ENCODE data around the gene EIF2S2. TPM values are rescaled to one million over a fixed set of nuclear protein-coding genes. Genes with fewer than 3 reads are reported as not detected.

Gene EIF2S2
- total RNA-seq, 1 experiment from 2014 or later: 179 TPM

DNA sequence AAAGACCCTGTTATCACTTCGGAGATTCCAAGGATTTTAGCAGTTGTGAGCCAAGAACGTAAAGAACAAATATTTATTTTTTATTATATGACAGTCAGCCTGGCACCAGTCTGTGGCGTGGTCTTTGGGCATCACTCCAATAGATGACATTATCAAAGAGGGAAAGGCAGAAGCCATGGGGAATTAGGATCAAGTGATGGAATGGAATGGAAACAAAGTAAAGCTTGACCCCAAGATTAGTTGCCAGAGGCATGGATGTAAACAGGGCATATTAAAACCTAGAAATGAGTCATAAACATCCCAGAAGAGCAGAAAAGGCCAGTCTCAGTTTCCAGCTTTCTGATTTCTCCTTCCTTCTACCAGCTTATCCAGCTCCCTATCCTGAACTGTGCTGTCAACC is 11.5 kb downstream of the EIF2S2 start:
- H3K4me3 Mint-ChIP-seq (ENCODE audit: low read depth, unreplicated experiment): no peak overlapping the region
- no TSS peak for BruUV-seq (replicated peaks)
- no peak for DNase-seq
- H3K36me3 Mint-ChIP-seq (ENCODE audit: insufficient read depth, unreplicated experiment): peaks cover 100% of the 10 kb centered on the region
- CTCF ChIA-PET: interaction anchor here (1.2 kb wide), 1 partner anchor 12 kb away, joined by 4 read pairs; the partner anchor contains the start of gene EIF2S2
- TF ChIP-seq, protein P1, sequence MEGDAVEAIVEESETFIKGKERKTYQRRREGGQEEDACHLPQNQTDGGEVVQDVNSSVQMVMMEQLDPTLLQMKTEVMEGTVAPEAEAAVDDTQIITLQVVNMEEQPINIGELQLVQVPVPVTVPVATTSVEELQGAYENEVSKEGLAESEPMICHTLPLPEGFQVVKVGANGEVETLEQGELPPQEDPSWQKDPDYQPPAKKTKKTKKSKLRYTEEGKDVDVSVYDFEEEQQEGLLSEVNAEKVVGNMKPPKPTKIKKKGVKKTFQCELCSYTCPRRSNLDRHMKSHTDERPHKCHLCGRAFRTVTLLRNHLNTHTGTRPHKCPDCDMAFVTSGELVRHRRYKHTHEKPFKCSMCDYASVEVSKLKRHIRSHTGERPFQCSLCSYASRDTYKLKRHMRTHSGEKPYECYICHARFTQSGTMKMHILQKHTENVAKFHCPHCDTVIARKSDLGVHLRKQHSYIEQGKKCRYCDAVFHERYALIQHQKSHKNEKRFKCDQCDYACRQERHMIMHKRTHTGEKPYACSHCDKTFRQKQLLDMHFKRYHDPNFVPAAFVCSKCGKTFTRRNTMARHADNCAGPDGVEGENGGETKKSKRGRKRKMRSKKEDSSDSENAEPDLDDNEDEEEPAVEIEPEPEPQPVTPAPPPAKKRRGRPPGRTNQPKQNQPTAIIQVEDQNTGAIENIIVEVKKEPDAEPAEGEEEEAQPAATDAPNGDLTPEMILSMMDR (IDR thresholded peaks at IDR 0.05; ENCODE audit: unreplicated experiment): no peak
- H3K9me3 Mint-ChIP-seq (ENCODE audit: low read depth, unreplicated experiment): no peaks in the 10 kb centered on the region
- no peaks in the 10 kb centered on the region for H3K27me3 Mint-ChIP-seq (ENCODE audit: unreplicated experiment)
- no peak overlapping the region for H3K27ac Mint-ChIP-seq (ENCODE audit: unreplicated experiment)
- intact Hi-C loops (cut with micrococcal nuclease; ENCODE audit: unreplicated experiment): no loop called here
- H3K4me1 Mint-ChIP-seq (ENCODE audit: low read depth, unreplicated experiment): peaks cover 21% of the 10 kb centered on the region

DNA sequence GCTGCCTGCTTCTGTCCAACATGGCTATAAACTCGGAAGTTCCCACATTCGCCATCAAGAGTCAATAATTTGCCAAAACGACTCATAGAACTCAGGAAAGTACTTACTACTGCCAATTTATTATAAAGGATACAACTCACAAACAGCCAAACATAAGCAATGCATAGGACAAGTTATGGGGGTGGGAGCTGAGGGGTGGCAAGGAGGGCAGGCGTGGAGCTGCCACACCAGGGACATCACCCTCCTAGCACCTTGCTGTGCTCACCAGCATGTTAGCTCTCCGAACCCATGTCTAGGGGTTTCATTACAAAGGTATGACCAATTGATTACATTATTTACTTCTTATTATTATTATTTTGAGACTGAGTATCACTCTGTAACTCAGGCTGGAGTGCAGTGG is 12.4 kb downstream of the EIF2S2 start:
- CTCF ChIA-PET: interaction anchor here (0.5 to 1.2 kb wide), 2 partner anchors 13 to 99 kb away, joined by 3 to 4 read pairs; partner anchors contain the start of gene EIF2S2
- TF ChIP-seq, protein P1 (IDR thresholded peaks at IDR 0.05; ENCODE audit: unreplicated experiment): no peak
- DNase-seq: no peak
- intact Hi-C loops (cut with micrococcal nuclease; ENCODE audit: unreplicated experiment): no loop called here
- H3K36me3 Mint-ChIP-seq (ENCODE audit: insufficient read depth, unreplicated experiment): peaks cover 100% of the 10 kb centered on the region
- H3K4me3 Mint-ChIP-seq (ENCODE audit: low read depth, unreplicated experiment): no peak overlapping the region
- no TSS peak for BruUV-seq (replicated peaks)
- no peak overlapping the region for H3K27ac Mint-ChIP-seq (ENCODE audit: unreplicated experiment)
- H3K9me3 Mint-ChIP-seq (ENCODE audit: low read depth, unreplicated experiment): no peaks in the 10 kb centered on the region
- H3K4me1 Mint-ChIP-seq (ENCODE audit: low read depth, unreplicated experiment): peaks cover 12% of the 10 kb centered on the region
- H3K27me3 Mint-ChIP-seq (ENCODE audit: unreplicated experiment): no peaks in the 10 kb centered on the region

DNA sequence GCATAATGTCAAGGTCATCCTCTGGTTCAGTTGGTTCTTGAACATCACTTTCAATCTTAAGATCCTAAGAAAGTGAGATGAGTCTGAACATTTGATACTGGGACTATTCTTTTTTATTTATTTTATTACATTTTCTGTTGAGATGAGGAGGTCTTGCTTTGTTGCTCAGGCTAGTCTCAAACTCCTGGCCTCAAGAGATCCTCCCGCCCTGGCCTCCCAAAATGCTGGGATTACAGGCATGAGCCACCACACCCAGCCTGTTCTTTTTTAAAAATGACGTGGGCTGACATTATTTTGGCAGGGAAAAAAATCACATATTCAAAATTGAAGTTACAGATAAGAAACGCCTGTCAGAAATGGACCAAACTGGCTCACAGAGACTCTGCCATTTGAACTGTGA is 13.5 kb downstream of the EIF2S2 start:
- Mint-ChIP-seq H3K9me3 (ENCODE audit: low read depth, unreplicated experiment) (no peaks in the 10 kb centered on the region), H3K27ac (ENCODE audit: unreplicated experiment) (no peak overlapping the region), H3K27me3 (ENCODE audit: unreplicated experiment) (no peaks in the 10 kb centered on the region), H3K4me3 (ENCODE audit: low read depth, unreplicated experiment) (no peak overlapping the region), H3K4me1 (ENCODE audit: low read depth, unreplicated experiment) (peaks cover 7% of the 10 kb centered on the region), H3K36me3 (ENCODE audit: insufficient read depth, unreplicated experiment) (peaks cover 99% of the 10 kb centered on the region)
- DNase-seq: no peak
- intact Hi-C loops (cut with micrococcal nuclease; ENCODE audit: unreplicated experiment): no loop called here
- BruUV-seq (replicated peaks): no TSS peak
- CTCF ChIA-PET: no interaction called here
- TF ChIP-seq, protein P1 (IDR thresholded peaks at IDR 0.05; ENCODE audit: unreplicated experiment): no peak

DNA sequence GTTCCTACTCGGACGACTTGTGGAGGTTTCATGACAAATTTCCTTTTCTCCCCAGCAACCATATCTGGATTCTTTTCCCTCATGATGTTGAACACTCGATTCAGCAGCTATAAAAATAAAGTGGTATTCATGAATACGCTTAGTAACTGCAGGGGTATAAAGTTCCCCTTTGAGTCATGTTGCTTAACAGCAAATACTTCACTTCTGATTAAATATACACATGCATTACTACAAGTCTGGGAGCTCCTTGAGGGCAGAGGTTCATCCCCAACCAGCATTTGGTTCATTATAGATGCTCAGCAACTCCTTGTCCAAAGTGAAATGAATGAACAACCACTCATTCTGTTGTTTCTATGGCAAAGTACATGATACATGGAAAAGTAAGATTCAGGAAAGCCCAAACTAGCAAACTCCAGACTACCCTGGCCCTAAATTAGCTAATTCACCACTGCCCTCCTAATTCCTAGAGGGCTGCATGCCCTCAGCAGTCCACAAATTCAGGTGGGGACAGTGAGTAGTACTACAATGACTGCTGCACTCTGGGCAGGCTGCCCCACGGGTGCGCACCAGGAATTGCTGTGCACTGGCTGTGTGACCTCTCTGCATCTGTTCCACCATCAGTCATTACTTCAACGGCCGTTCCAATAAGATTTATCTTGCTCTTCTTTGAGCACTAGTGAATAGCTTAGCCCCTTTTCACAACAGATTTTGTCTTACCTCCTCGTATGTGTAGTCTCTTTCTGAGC is 15.2 kb downstream of the EIF2S2 start:
- peaks cover 99% of the 10 kb centered on the region for H3K36me3 Mint-ChIP-seq (ENCODE audit: insufficient read depth, unreplicated experiment)
- CTCF ChIA-PET: interaction anchor here (0.6 kb wide), 2 partner anchors 40 to 212 kb away, joined by 3 to 9 read pairs; no protein-coding TSS in a partner anchor
- H3K9me3 Mint-ChIP-seq (ENCODE audit: low read depth, unreplicated experiment): no peaks in the 10 kb centered on the region
- H3K27me3 Mint-ChIP-seq (ENCODE audit: unreplicated experiment): no peaks in the 10 kb centered on the region
- no TSS peak for BruUV-seq (replicated peaks)
- H3K4me3 Mint-ChIP-seq (ENCODE audit: low read depth, unreplicated experiment): no peak overlapping the region
- intact Hi-C loops (cut with micrococcal nuclease; ENCODE audit: unreplicated experiment): no loop called here
- DNase-seq: no peak
- TF ChIP-seq, protein P1 (IDR thresholded peaks at IDR 0.05; ENCODE audit: unreplicated experiment): no peak
- H3K27ac Mint-ChIP-seq (ENCODE audit: unreplicated experiment): no peak overlapping the region
- H3K4me1 Mint-ChIP-seq (ENCODE audit: low read depth, unreplicated experiment): no peaks in the 10 kb centered on the region
